GM18858 (cell line): ENCODE data around the gene CDH13.

Experiments used
- ATAC-seq: cut with Tn5 transposase; IDR thresholded peaks from one replicate; pipeline ENCODE4 v1.9.1; 2021; ENCODE audit not compliant: unreplicated experiment

The CDH13 gene

DNA sequence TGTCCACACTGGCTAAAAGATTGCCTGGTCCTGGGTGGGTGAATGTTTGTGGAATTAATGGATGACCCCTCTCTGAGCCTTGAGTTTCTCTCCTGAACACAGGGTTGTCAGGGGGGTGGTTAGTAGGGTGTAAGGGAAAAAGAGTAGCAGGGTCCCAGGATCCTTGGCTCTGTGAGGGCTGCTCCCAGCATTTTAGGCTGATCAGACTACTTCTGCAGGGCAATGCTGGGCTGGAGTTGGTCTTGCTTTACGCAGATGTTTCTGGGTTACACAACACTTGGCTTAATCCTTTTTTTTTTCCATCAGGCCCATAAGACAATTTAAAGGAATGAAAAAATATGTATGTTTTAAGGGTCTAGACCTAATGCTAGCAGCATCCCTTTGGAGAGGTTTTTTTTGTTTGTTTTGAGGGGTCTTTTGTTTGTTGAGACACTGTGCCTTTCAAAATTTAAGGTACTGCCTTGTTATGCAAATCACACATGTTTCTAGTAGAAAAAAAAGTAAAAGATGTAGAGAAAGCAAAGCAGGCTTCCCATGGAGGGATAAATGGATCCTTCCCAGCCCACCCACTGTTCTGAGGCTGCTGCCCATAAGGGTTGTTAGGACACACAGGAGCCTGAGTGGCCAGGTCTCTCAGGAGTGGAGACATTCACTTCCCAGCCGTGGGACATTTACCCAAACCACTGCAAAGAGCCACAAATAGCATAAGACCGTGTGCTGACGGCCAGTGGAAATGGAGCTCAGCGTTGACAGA, 955.4 kb downstream of the CDH13 start:
- no peak for ATAC-seq

- no peak for ATAC-seq
Observed at GRCh38 chr16:83586036-83586435, 959.3 kb downstream of the CDH13 start.

DNA sequence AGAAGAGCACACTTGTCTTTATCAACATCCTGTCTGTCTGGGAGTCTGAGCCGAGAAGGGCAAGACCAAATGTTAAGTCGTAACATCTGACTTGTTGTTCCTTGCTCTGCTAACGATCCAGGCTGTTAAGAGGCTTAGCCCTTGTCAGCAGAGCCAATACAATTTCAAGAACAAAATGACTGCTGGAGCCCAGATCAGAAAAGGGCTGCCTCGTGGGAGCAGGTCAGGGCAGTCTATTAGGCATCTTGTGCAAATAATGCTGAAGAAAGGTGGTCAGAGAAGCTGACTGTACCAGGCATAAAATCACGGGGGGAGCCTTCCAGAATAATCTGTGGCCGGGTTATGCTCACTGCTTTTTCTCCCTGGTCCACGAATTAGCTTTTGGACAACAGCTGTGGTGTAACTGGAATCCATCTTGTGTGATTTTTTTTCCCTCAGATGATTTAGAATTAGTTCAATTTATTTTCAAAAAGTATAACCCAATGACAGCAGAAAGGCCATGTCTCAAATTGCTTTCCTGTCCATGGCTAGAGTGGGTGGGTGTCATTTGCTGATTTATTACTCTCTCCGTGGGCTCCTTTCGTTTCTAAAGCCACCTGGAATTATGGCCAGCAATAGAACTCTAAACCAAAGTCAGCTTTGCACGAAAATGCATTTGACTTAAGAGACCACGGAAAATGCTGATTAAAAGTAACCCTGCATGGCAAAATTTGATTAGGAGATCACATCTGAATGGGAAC, 959.9 kb downstream of the CDH13 start:
- no peak for ATAC-seq

GRCh38 chr16:83587201-83587600, 960.4 kb downstream of the CDH13 start:
- ATAC-seq = no peak

DNA sequence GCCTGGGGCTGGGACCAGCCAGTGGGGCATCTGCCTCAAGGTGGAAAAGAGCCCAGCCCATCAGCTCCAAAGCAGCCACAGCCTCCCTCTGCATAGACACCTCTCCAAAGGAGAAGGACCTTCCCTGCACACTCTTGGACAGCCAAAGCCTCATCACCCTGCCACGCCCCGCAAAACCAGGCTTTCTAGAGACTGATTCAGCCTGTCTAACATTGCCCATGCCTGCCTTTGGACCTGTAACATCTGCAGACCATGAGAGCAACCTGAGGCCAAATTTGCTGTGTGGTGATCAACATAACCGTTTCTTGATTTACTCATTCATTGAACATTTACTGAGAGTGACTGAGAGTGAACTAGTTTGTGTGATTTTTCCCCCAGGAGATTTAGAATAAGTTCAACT, 961.3 kb downstream of the CDH13 start:
- no peak for ATAC-seq

DNA sequence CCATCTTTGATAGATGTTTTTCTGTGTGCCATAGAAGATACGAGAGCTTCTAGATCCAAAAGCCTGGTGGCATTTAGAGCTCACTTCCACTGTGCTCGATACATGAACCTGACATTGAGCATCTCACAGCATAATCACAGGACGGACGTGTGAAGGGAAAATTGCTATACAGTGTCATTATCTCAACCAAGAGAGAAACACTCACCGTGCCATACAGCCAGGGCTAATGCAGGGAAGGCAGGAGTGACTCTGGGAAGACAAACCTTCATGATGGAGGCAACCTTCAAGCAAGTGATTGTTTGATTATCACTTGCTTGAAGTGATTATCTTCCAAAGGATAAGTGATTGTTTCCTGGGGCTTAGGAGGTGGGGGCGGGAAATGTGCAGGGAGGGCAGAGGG, 962.8 kb downstream of the CDH13 start:
- ATAC-seq = no peak

GRCh38 chr16:83592778-83593177, 966.0 kb downstream of the CDH13 start:
- ATAC-seq = no peak

DNA sequence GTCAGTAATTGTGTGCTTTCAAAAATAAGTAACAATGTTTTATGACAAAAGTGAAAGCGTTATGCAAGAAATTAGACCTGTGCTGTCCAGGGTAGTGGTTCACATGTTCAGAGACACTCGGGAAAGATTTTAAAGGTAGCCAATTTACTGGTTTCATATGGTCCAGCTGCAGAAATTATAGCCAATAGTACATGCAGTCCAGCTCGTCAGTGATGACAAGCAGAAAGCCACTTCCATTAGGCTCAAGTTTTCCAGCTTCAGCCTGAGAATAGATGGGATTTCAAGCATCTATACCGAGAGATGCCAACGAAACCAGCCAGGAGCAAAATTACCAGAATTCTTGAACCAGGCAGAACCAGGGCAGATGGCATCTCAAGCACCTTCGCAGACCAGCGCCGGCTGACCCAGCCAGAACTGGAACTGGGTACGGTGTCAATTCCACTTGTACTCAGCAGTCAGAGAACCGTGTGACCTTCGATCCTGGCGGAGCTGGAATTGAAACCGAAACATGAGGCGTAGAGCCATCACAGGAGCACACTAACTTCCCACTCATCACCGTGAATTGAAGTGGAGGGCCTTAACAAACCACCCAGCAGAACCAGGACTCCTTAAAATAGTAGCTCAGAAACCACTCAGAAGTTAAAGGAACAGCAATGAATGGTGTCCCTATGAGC, 973.2 kb downstream of the CDH13 start:
- no peak for ATAC-seq

GRCh38 chr16:83602761-83603722, 976.3 kb downstream of the CDH13 start:
- ATAC-seq = no peak

GRCh38 chr16:83603723-83604570, 977.2 kb downstream of the CDH13 start:
- no peak for ATAC-seq

DNA sequence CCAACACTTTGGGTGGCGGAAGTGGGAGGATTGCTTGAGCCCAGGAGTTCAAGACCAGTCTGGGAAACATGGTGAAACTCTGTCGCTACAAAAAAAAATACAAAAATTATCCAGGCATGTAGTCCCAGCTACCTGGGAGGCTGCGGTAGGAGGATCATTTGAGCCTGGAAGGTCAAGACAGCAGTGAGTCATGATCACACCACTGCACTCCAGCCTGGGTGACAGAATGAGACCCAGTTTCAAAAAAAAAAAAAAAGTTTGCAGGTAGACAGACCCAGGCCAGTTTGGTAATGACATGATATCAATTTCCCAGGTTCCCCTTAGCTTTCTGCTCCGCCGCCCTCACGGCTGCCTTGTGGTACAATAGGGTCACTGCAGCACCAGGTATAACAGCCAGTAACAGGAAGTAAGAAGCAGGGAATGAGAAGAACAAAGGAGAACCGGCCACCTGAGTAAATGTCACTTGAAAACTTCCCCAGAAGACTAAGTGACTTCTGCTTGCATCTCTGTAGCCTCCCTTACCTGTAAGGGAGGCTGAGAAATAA, 979.8 kb downstream of the CDH13 start:
- no peak for ATAC-seq

GRCh38 chr16:83609178-83609577, 982.4 kb downstream of the CDH13 start:
- no peak for ATAC-seq

- ATAC-seq = no peak
Observed at GRCh38 chr16:83615141-83615952, 988.6 kb downstream of the CDH13 start.

DNA sequence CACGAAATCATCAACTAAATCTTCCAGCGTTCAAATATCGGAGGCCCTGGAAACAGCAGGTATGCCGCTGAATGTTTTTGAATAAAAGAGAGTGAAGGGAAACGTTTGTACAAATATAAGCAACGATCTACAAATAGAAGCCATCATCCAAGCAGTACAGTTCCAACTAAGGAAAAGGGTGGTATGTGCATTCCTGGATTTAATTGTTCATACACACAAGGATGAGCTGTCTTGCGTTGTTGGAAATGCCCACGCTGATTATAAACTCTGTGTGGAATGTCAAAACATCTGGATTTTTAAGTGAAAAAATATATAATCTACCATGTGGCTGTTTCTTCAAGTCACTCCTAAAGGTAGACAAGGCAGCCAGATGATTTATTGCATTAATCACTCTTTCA, 989.2 kb downstream of the CDH13 start:
- no peak for ATAC-seq

DNA sequence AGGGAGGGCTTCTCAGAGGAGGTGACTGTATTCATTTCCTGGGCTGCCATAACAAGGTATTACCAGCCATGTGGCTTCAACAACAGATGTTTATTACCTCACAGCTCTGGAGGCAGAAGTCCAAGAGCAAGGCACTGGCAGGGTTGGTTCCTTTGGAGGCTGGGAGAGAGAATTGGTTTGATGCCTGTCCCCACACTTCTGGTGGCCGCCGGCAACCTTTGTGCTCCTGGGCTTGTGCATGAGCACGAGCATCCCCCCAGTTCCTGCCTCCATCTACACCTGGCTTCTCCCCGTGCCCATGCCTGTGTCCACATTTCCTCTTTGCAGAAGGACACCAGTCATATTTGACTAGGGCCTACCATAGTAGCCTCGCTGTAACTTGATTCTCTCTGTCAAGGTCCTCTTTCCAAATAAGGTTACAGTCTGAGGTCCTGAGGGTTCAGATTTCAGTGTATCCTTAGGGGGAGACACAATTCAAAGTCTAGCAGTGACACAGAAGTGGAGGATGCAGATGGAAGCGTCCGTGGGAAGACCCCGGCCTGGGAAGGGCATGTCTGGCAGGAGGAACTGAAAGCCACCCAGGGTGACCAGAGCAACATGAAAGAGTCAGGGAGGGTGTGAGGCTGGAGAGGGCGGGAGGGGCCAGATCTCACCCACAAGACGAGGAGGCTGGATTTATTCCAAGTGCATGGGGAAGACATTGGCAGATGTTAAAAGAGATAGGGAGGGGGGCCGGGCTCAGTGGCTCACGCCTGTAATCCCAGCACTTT, 992.8 kb downstream of the CDH13 start:
- no peak for ATAC-seq

DNA sequence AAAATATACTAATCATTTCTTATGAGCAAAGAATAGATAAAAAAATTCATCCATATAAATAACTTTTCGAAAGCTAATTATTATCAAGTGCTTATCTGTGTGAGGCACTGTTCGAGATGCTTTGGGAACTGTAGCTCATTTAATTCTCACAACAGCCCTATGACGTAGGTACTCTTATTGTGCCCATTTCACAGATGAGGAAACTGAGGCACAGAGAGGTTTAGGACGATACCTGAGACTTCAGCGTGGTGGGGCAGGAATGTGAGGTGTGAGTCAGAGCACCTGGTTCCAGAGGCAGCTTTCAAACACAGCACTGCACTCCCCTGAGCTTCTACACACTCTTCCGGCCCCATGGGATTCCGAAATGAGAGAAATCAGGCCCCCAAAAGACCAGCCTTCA, 995.2 kb downstream of the CDH13 start:
- ATAC-seq = no peak

DNA sequence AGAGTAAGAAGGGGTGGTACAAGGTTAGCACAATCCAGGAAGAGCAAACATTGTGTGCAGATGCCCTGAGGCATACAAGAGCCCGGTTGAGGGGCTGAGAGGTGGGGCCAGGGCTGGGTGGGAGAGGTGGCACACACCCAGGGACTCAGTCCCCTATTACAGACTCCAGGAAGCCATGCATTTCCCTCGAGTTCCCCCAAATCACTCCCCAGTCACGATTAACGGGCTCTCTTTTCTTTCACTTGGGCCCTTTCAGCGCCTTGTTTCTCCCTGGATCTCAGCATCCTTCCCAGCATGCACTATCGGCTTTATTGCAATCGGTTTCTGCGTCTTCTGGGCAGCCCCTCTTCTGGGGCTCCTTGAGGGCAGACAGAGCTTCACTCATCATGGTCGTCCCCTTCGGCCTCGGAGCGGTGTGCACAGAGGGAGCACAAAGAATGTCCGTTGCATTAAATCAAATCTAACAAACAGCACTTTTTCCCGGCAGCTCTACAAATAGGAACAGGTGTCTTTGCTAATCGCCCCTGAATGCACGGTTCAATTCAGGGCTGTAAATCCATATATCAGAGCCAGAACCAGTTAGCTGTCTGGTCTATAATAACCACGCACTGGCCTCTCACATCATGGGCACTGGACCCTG, 996.4 kb downstream of the CDH13 start:
- no peak for ATAC-seq

GRCh38 chr16:83623892-83624291, 997.1 kb downstream of the CDH13 start:
- no peak for ATAC-seq
